GM18951 (cell line): Measurements from ENCODE around the gene CSNK1D.
"Not testable (repeated sequence)": the region's sequence is repeated elsewhere in the genome, so short reads cannot be mapped to it uniquely, and the experiment has no call there.

Experiments used
- POLR2A ChIP-seq: IDR thresholded peaks from 4 replicates; pipeline ENCODE4 v1.6.1; 2011; ENCODE audit warnings: mild to moderate bottlenecking; ENCODE audit not compliant: insufficient read length, insufficient read depth; ENCODE audit errors: extremely low read depth
- in situ Hi-C: fragments of 300-500 bp; cut with MboI; formaldehyde crosslinking; loops from one replicate; pipeline ENCODE4 v1.12.0; 2022; ENCODE audit warnings: low sequenced_read_pairs, mixed read lengths, inconsistent platforms; ENCODE audit not compliant: unreplicated experiment

The CSNK1D gene

GRCh38 chr17:82269138-82269881 is 4.2 kb downstream of the CSNK1D start:
- in situ Hi-C loops: no loop called here
- no peak for TF ChIP-seq POLR2A

- no peak for TF ChIP-seq POLR2A
- in situ Hi-C loops: no loop called here
These were observed 5.7 kb downstream of the CSNK1D start for GRCh38 chr17:82267575-82268379.

GRCh38 chr17:82266142-82266541 is 7.4 kb downstream of the CSNK1D start:
- no peak for TF ChIP-seq POLR2A
- in situ Hi-C loops: no loop called here

- in situ Hi-C loops: no loop called here
These were observed 9.9 kb downstream of the CSNK1D start for GRCh38 chr17:82263641-82264040.

GRCh38 chr17:82262344-82262743 is 11.2 kb downstream of the CSNK1D start:
- in situ Hi-C loops: no loop called here
- TF ChIP-seq POLR2A: no peak

More at GRCh38 chr17:82263641-82264040, 9.9 kb downstream of the CSNK1D start:
- TF ChIP-seq POLR2A: no peak

GRCh38 chr17:82259972-82260961 is 13.2 kb downstream of the CSNK1D start:
- in situ Hi-C loops: not testable (repeated sequence)

- in situ Hi-C loops: no loop called here
- TF ChIP-seq POLR2A: no peak
These were observed 14.9 kb downstream of the CSNK1D start for GRCh38 chr17:82258555-82258954.

GRCh38 chr17:82257473-82257872 is 16.0 kb downstream of the CSNK1D start:
- in situ Hi-C loops: no loop called here
- no peak for TF ChIP-seq POLR2A

GRCh38 chr17:82256242-82256885 is 17.1 kb downstream of the CSNK1D start:
- in situ Hi-C loops: no loop called here
- no peak for TF ChIP-seq POLR2A

- in situ Hi-C loops: no loop called here
- TF ChIP-seq POLR2A: no peak
These were observed 18.0 kb downstream of the CSNK1D start for GRCh38 chr17:82255402-82255972.

GRCh38 chr17:82254746-82255145 is 18.8 kb downstream of the CSNK1D start:
- in situ Hi-C loops: not testable (repeated sequence)

GRCh38 chr17:82254096-82254495 is 19.4 kb downstream of the CSNK1D start:
- in situ Hi-C loops: not testable (repeated sequence)
